K562 (cell line): ENCODE results near the gene CLEC2D. TPM values are rescaled to one million over a fixed set of nuclear protein-coding genes. Genes with fewer than 3 reads are reported as not detected.

Experiments used
- ATAC-seq: fragments of 200-7000 bp; cut with Tn5 transposase; 3 replicates; pipeline ENCODE4 v1.9.1; 2020; ENCODE audit warnings: moderate library complexity
- BruUV-seq: library from RNA; stranded (reverse); fragments of 400-500 nt; replicated peaks from 2 replicates; lab custom pipeline; 2021; lab: Mats Ljungman, UMichigan
- CTCF ChIA-PET: fragments of 300-600 bp; formaldehyde crosslinking; extraction: SDS; loops from one replicate; lab custom pipeline; 2021; ENCODE audit warnings: low intra/inter-chr PET ratio; lab: Yijun Ruan, JAX
- POLR2A ChIA-PET: fragments of 300-600, 350-650 bp; sonication (Branson Sonifier 250); formaldehyde crosslinking; extraction: SDS; loops from one replicate; lab custom pipeline; 2021; ENCODE audit warnings: antibody characterized with exemption, inconsistent platforms; lab: Yijun Ruan, JAX
- DNase-seq, 4 experiments: peaks; one replicate each; pipeline versions ENCODE4 v3.0.0 to v3.0.0-alpha.2; 2011 to 2018; ENCODE audit warnings: low spot score in 3 of 4, mixed read lengths in 3 of 4; ENCODE audit errors: extremely low read depth in 1 of 4
- FAIRE-seq: peaks from 2 replicates; lab custom pipeline; 2011; peaks lifted over from hg19 to GRCh38; lab: Jason Lieb, UNC
- H2AFZ ChIP-seq: 2 replicates; pipeline ENCODE4 v1.6.0; 2011; ENCODE audit warnings: low read depth, low read length, control low read depth, inconsistent platforms
- H3K27ac ChIP-seq: fragments of 200-600 bp; 3 replicates; pipeline ENCODE4 v1.8.0; 2011; ENCODE audit warnings: low read depth, mild to moderate bottlenecking, control low read depth, inconsistent platforms, low read length, moderate library complexity, mixed read lengths; ENCODE audit errors: extremely low read depth
- H3K27me3 ChIP-seq, 2 experiments: fragments of 300-600 bp in 1 of 2; 2 replicates in 1 of 2; 3 replicates in 1 of 2; pipeline versions ENCODE4 v1.6.0 to v1.8.0; 2011; ENCODE audit warnings: inconsistent platforms in 2 of 2, low read length in 2 of 2, mild to moderate bottlenecking in 1 of 2, mixed read lengths in 1 of 2, moderate library complexity in 1 of 2; ENCODE audit not compliant: control insufficient read depth in 2 of 2, insufficient read depth in 2 of 2
- H3K36me3 ChIP-seq: fragments of 300-600 bp; 3 replicates; pipeline ENCODE4 v1.8.0; 2011; ENCODE audit warnings: mild to moderate bottlenecking, low read length, inconsistent platforms; ENCODE audit not compliant: control insufficient read depth, insufficient read depth
- H3K4me1 ChIP-seq, 2 experiments: fragments of 200-600 bp in 1 of 2; replicated peaks in 1 of 2; 2 replicates in 1 of 2; 3 replicates in 1 of 2; pipeline versions ENCODE4 v1.5.1 to v1.8.0; 2011; ENCODE audit warnings: inconsistent platforms in 2 of 2, low read length in 2 of 2, mild to moderate bottlenecking in 1 of 2, mixed read lengths in 1 of 2, moderate library complexity in 1 of 2; ENCODE audit not compliant: control insufficient read depth in 2 of 2, insufficient read depth in 2 of 2
- H3K4me2 ChIP-seq: 2 replicates; pipeline ENCODE4 v1.6.1; 2011; ENCODE audit warnings: low read length, control low read depth, inconsistent platforms, mixed read lengths; ENCODE audit not compliant: insufficient read depth
- H3K4me3 ChIP-seq: fragments of 200-600 bp; sonication (generic), shearing (Covaris generic); 2 replicates; pipeline ENCODE4 v1.5.1; 2016; ENCODE audit warnings: control low read depth, inconsistent platforms
- H3K79me2 ChIP-seq: fragments of 200-600 bp; 3 replicates; pipeline ENCODE4 v1.8.0; 2011; ENCODE audit warnings: low read length, inconsistent platforms; ENCODE audit not compliant: control insufficient read depth, insufficient read depth
- H3K9ac ChIP-seq, 2 experiments: 2 replicates each; pipeline versions ENCODE4 v1.6.0 to v1.6.1; 2011; ENCODE audit warnings: low read depth in 2 of 2, low read length in 2 of 2, control low read depth in 1 of 2, inconsistent platforms in 1 of 2, mild to moderate bottlenecking in 1 of 2, mixed read lengths in 1 of 2; ENCODE audit not compliant: insufficient read depth in 1 of 2
- H3K9me1 ChIP-seq: one replicate; pipeline ENCODE4 v1.6.0; 2011; ENCODE audit warnings: inconsistent platforms, mild to moderate bottlenecking, low read length, moderate library complexity; ENCODE audit not compliant: control insufficient read depth, insufficient read depth
- H3K9me3 ChIP-seq: replicated peaks from 2 replicates; pipeline ENCODE4 v1.5.1; 2011; ENCODE audit warnings: low read depth, low read length, inconsistent platforms; ENCODE audit not compliant: control insufficient read depth, insufficient read depth
- H4K20me1 ChIP-seq: replicated peaks from 2 replicates; pipeline ENCODE4 v1.6.1; 2011; ENCODE audit warnings: low read length, inconsistent platforms, mixed read lengths; ENCODE audit not compliant: control insufficient read depth, insufficient read depth
- ARID1B ChIP-seq: fragments of 450-650 bp; IDR thresholded peaks from 2 replicates; pipeline ENCODE4 v1.6.1; 2016; ENCODE audit warnings: antibody characterized with exemption, mild to moderate bottlenecking, inconsistent platforms
- DMBX1 ChIP-seq: fragments of 250-450 bp; sonication (Bioruptor Pico); IDR thresholded peaks from 2 replicates; pipeline ENCODE4 v1.8.0; 2022; ENCODE audit warnings: inconsistent platforms, mild to moderate bottlenecking, moderate library complexity, borderline replicate concordance
- HMGN3 ChIP-seq: IDR thresholded peaks from 2 replicates; pipeline ENCODE4 v1.6.1; 2011; ENCODE audit warnings: borderline replicate concordance, low read depth, mild to moderate bottlenecking, mixed read lengths, low read length; ENCODE audit not compliant: insufficient read length; ENCODE audit errors: extremely low read depth
- IRF2 ChIP-seq: sonication (generic); formaldehyde crosslinking; IDR thresholded peaks from 2 replicates; pipeline ENCODE4 v1.8.1; 2022; ENCODE audit warnings: mild to moderate bottlenecking, missing genetic modification reagents
- JUND ChIP-seq, 2 experiments: IDR thresholded peaks; 2 replicates in 1 of 2; 3 replicates in 1 of 2; pipeline ENCODE4 v1.6.1; 2011; ENCODE audit warnings: borderline replicate concordance in 2 of 2, low read depth in 2 of 2, low read length in 2 of 2, improper control_type of control experiment in 1 of 2, missing biosample characterization in 1 of 2, missing genetic modification characterization in 1 of 2, missing genetic modification reagents in 1 of 2
- KDM1A ChIP-seq, 2 experiments: fragments of 450-650 bp; IDR thresholded peaks; 2 replicates each; pipeline ENCODE4 v1.6.1; 2016; ENCODE audit warnings: mild to moderate bottlenecking in 2 of 2
- NCOA4 ChIP-seq: fragments of 450-650 bp; IDR thresholded peaks from 2 replicates; pipeline ENCODE4 v1.6.1; 2018; ENCODE audit warnings: mild to moderate bottlenecking; ENCODE audit not compliant: partially characterized antibody
- NR1H2 ChIP-seq: sonication (generic); formaldehyde crosslinking; IDR thresholded peaks from 2 replicates; pipeline ENCODE4 v1.4.0; 2020; ENCODE audit warnings: mild to moderate bottlenecking, missing genetic modification reagents
- PHF20 ChIP-seq: fragments of 450-650 bp; IDR thresholded peaks from 2 replicates; pipeline ENCODE4 v1.6.1; 2018; ENCODE audit not compliant: partially characterized antibody
- RERE ChIP-seq: sonication (generic); formaldehyde crosslinking; IDR thresholded peaks from 2 replicates; pipeline ENCODE4 v1.8.0; 2023; ENCODE audit warnings: missing genetic modification reagents, mild to moderate bottlenecking, borderline replicate concordance
- TAF9B ChIP-seq: fragments of 450-650 bp; IDR thresholded peaks from 2 replicates; pipeline ENCODE4 v1.6.1; 2018; ENCODE audit warnings: mild to moderate bottlenecking; ENCODE audit not compliant: partially characterized antibody
- TOE1 ChIP-seq, 2 experiments: fragments of 450-650 bp in 1 of 2; sonication (generic) in 1 of 2; formaldehyde crosslinking in 1 of 2; IDR thresholded peaks; 2 replicates each; pipeline versions ENCODE4 v1.7.1 to v1.8.0; 2016 to 2022; ENCODE audit warnings: borderline replicate concordance in 2 of 2, mild to moderate bottlenecking in 2 of 2, antibody characterized with exemption in 1 of 2, inconsistent platforms in 1 of 2, low read depth in 1 of 2, missing genetic modification reagents in 1 of 2, moderate library complexity in 1 of 2
- ZNF140 ChIP-seq: fragments of 250-450 bp; sonication (Bioruptor Pico); IDR thresholded peaks from 2 replicates; pipeline ENCODE4 v1.8.0; 2021; ENCODE audit warnings: moderate library complexity, mild to moderate bottlenecking, inconsistent platforms
- ZNF165 ChIP-seq: fragments of 250-450 bp; sonication (Bioruptor Pico); IDR thresholded peaks from 2 replicates; pipeline ENCODE4 v1.4.0; 2020; ENCODE audit warnings: borderline replicate concordance
- ZNF583 ChIP-seq: fragments of 250-450 bp; sonication (Bioruptor Pico); IDR thresholded peaks from 2 replicates; pipeline ENCODE4 v1.4.0; 2020
- ZNF766 ChIP-seq: fragments of 200-800 bp; sonication (Bioruptor generic); conservative IDR thresholded peaks from 2 replicates; pipeline ENCODE4 v1.6.1; 2016; ENCODE audit warnings: missing genetic modification characterization, missing compliant biosample characterization
- ZNF79 ChIP-seq: fragments of 250-450 bp; sonication (Bioruptor Pico); IDR thresholded peaks from 2 replicates; pipeline ENCODE4 v1.4.0; 2020; ENCODE audit warnings: low read depth, mild to moderate bottlenecking, moderate library complexity
- WGBS: fragments of 100-300 bp; shearing (Covaris generic); methylation state at CpG from one replicate; pipeline ENCODE4 v1.1.6; 2016; ENCODE audit warnings: low coverage, mixed read lengths; ENCODE audit not compliant: insufficient coverage; ENCODE audit errors: missing lambda C conversion rate; 5-methylcytosine and 5-hydroxymethylcytosine counted together
- in situ Hi-C: fragments of 300-500 bp; cut with MboI; formaldehyde crosslinking; loops from 4 replicates; pipeline ENCODE4 v1.15.0; 2018; ENCODE audit warnings: inconsistent platforms, mixed read lengths
- intact Hi-C: fragments of 100-400 bp; cut with micrococcal nuclease; formaldehyde crosslinking; loops from 2 replicates; pipeline ENCODE4 v1.14.2; 2022
- polyA plus RNA-seq, 8 experiments: library from polyadenylated mRNA; depleted of rRNA in 4 of 8; stranded (reverse) in 5 of 8; unstranded in 3 of 8; fragments of >200 nt; fragmentation: Nextera tagmentation in 2 of 8; fragmentation: Illumina TruSeq in 1 of 8; extraction: Ambion mirVana in 2 of 8; extraction: Trizol in 1 of 8; gene quantifications; 2 replicates each; pipeline versions ENCODE4 v1.2.1 to v1.2.3, GENCODE V29; 2011 to 2014; ENCODE audit warnings: inconsistent platforms in 1 of 8, missing spikeins in 1 of 8
- total RNA-seq, 7 experiments: library from RNA; depleted of rRNA in 6 of 7; stranded (reverse); fragments of >200 nt in 6 of 7; fragmentation: Illumina TruSeq in 2 of 7; extraction: Trizol in 2 of 7; gene quantifications; 2 replicates each; pipeline versions ENCODE4 v1.2.1 to v1.2.3, GENCODE V29; 2011 to 2021; ENCODE audit warnings: low replicate concordance in 1 of 7

Gene CLEC2D
- total and polyA plus RNA-seq, 9 of the 15 experiments (the other 6 are each of a cell fraction or from before 2014, with no cell fraction given): 1.4 to 5.0 (median 2.2) TPM

DNA sequence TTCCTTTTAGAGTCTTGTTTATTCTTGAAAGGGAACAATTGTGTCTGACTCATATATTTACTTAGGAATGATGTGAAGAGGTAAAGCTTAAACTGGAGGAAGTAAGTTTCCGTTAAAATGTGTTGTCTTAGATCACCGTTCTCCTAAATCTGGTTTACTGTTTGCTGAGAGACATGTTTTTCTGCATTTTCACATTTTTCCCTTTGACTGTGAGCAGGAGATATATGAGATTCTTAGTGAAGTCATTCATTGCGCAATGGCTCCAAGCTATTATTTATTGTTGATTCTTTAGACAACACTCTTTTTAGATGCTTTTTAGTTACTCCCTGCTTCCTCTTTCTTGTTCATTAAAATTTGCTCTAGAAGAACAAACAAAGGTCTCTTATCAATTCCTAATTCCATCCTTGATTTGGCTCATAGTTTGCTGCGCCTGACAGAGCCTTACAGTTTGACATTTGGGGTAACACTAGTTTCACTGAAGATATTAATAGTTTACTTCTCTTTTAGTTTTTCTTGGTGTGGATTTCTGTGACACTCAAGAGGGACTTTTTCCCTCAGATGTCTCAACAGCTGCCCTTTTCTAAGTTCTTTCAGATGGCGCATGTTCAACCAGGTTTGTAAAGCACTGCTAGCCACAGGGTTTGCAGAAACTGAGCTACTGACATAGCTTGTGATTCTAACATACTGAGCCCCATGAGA lies 52.0 kb downstream of the CLEC2D start:
- Histone ChIP-seq H3K9me1 (no peaks in the 10 kb centered on the region), H3K36me3 (no peaks in the 10 kb centered on the region), H3K79me2 (no peaks in the 10 kb centered on the region), H3K27ac (no peak overlapping the region), H2AFZ (no peak overlapping the region), H3K4me1 (no peaks in the 10 kb centered on the region; a peak in 2 of 5 replicates), H3K27me3 (no peaks in the 10 kb centered on the region), H3K4me3 (no peak overlapping the region), H3K9me3 (no peaks in the 10 kb centered on the region), H3K4me2 (no peak overlapping the region), H3K9ac (no peak overlapping the region), H4K20me1 (no peaks in the 10 kb centered on the region)
- CTCF ChIA-PET: no interaction called here
- ATAC-seq (no peak), FAIRE-seq (no peak), DNase-seq (no peak)
- BruUV-seq: no TSS peak
- intact Hi-C loops: no loop called here
- POLR2A ChIA-PET: no interaction called here
- WGBS: 37% methylated on average over 5 of the region's 5 CpGs
- in situ Hi-C loops: loop anchor here (25.0 kb wide), 1 partner anchor 259 kb away; no protein-coding TSS in a partner anchor
- peak; percentile 55; the same call in 1 of the 2 replicates for TF ChIP-seq ARID1B
- TF ChIP-seq TAF9B: no peak
- TF ChIP-seq ZNF165 (CRISPR knock-in tag): no peak
- no peak for TF ChIP-seq NR1H2
- no peak for TF ChIP-seq HMGN3
- TF ChIP-seq DMBX1: no peak
- 0 out of 4 replicates have a peak, but pooled peaks of 1 of the 2 experiments have one; percentile 15 for TF ChIP-seq KDM1A (IDR thresholded peaks at IDR 0.05)
- TF ChIP-seq ZNF140: no peak
- TF ChIP-seq ZNF79 (CRISPR knock-in tag): no peak
- no peak for TF ChIP-seq ZNF766 (CRISPR knock-in tag)
- TF ChIP-seq RERE (CRISPR knock-in tag): no peak
- TF ChIP-seq JUND (IDR thresholded peaks at IDR 0.05; ENCODE audit: borderline replicate concordance, low read depth, low read length): no peak
- peak; percentile 13; the same call in 1 of the 3 replicates for TF ChIP-seq JUND (tag; IDR thresholded peaks at IDR 0.05; ENCODE audit: borderline replicate concordance, low read depth, low read length)
- no peak for TF ChIP-seq TOE1 (IDR thresholded peaks at IDR 0.05; ENCODE audit: borderline replicate concordance)
- no peak for TF ChIP-seq TOE1 (CRISPR knock-in tag; IDR thresholded peaks at IDR 0.05; ENCODE audit: borderline replicate concordance, low read depth)
- no peak for TF ChIP-seq ZNF583
- no peak for TF ChIP-seq PHF20
- no peak for TF ChIP-seq NCOA4
- no peak for TF ChIP-seq IRF2 (CRISPR knock-in tag)
